GM12878 (cell line): ENCODE data around the gene PKM. TPM values are rescaled to one million over a fixed set of nuclear protein-coding genes. Genes with fewer than 3 reads are reported as not detected.

Source experiments
- ATAC-seq: fragments of 200-7000 bp; cut with Tn5 transposase; 3 replicates; pipeline ENCODE4 v1.9.1; 2020; ENCODE audit warnings: mild to moderate bottlenecking, moderate library complexity
- BruUV-seq: library from RNA; stranded (reverse); fragments of 400-500 nt; replicated peaks from 2 replicates; lab custom pipeline; 2021; lab: Mats Ljungman, UMichigan
- CTCF ChIA-PET: fragments of 300-600 bp; sonication (Branson Sonifier 250); formaldehyde crosslinking; extraction: SDS; loops from one replicate; lab custom pipeline; 2021; ENCODE audit warnings: inconsistent platforms; lab: Yijun Ruan, JAX
- POLR2A ChIA-PET: fragments of 350-600 bp; formaldehyde crosslinking; extraction: SDS; loops from one replicate; lab custom pipeline; 2021; ENCODE audit warnings: inconsistent platforms; lab: Charles Lee
- RAD21 ChIA-PET: fragments of 300-600 bp; sonication (Branson Sonifier 250); formaldehyde crosslinking; loops from one replicate; lab custom pipeline; 2023; ENCODE audit warnings: antibody characterized with exemption; ENCODE audit not compliant: unreplicated experiment; lab: Charles Lee
- SMC1A ChIA-PET: fragments of 300-600 bp; sonication (Branson Sonifier 250); formaldehyde crosslinking; loops from one replicate; lab custom pipeline; 2023; ENCODE audit not compliant: unreplicated experiment, uncharacterized antibody; lab: Charles Lee
- DNase-seq: peaks from one replicate; pipeline ENCODE4 v3.0.0-alpha.2; 2011; ENCODE audit warnings: low read depth, low spot score
- FAIRE-seq: peaks from 3 replicates; lab custom pipeline; 2011; peaks lifted over from hg19 to GRCh38; lab: Jason Lieb, UNC
- H2AFZ ChIP-seq: 2 replicates; pipeline ENCODE4 v1.6.0; 2011; ENCODE audit warnings: low read depth, low read length, control low read depth; ENCODE audit not compliant: control insufficient read depth
- H3K27ac ChIP-seq: 2 replicates; pipeline ENCODE4 v1.5.1; 2011; ENCODE audit warnings: control low read depth; ENCODE audit not compliant: control insufficient read depth, insufficient read depth
- H3K27me3 ChIP-seq, 2 experiments: replicated peaks in 1 of 2; 2 replicates each; pipeline versions ENCODE4 v1.6.0 to v1.6.1; 2011; ENCODE audit warnings: low read length in 1 of 2; ENCODE audit not compliant: control insufficient read depth in 2 of 2, insufficient read depth in 2 of 2
- H3K36me3 ChIP-seq, 2 experiments: 2 replicates each; pipeline ENCODE4 v1.5.1; 2011; ENCODE audit warnings: low read length in 1 of 2; ENCODE audit not compliant: control insufficient read depth in 2 of 2, insufficient read depth in 2 of 2
- H3K4me1 ChIP-seq: 2 replicates; pipeline ENCODE4 v1.6.1; 2011; ENCODE audit warnings: mild to moderate bottlenecking, low read length, moderate library complexity, mixed read lengths; ENCODE audit not compliant: control insufficient read depth, insufficient read depth
- H3K4me2 ChIP-seq: 2 replicates; pipeline ENCODE4 v1.6.0; 2011; ENCODE audit warnings: control low read depth; ENCODE audit not compliant: control insufficient read depth, insufficient read depth
- H3K4me3 ChIP-seq: fragments of 200-600 bp; sonication (generic); 2 replicates; pipeline ENCODE4 v1.5.1; 2016
- H3K79me2 ChIP-seq: 2 replicates; pipeline ENCODE4 v1.6.0; 2011; ENCODE audit warnings: low read length; ENCODE audit not compliant: control insufficient read depth, insufficient read depth
- H3K9ac ChIP-seq: 2 replicates; pipeline ENCODE4 v1.8.0; 2011; ENCODE audit warnings: low read length, control low read depth, mixed read lengths; ENCODE audit not compliant: control insufficient read depth, insufficient read depth
- H3K9me3 ChIP-seq: replicated peaks from 3 replicates; pipeline ENCODE4 v1.5.1; 2011; ENCODE audit warnings: mild to moderate bottlenecking, low read length; ENCODE audit not compliant: control insufficient read depth, insufficient read depth
- H4K20me1 ChIP-seq: 2 replicates; pipeline ENCODE4 v1.6.0; 2011; ENCODE audit not compliant: control insufficient read depth, insufficient read depth
- BACH1 ChIP-seq: fragments of 450-650 bp; IDR thresholded peaks from 2 replicates; pipeline ENCODE4 v1.6.1; 2017; ENCODE audit warnings: mild to moderate bottlenecking, borderline replicate concordance
- BCL11A ChIP-seq: IDR thresholded peaks from 2 replicates; pipeline ENCODE4 v1.6.1; 2011; ENCODE audit warnings: low read depth, low read length
- BRCA1 ChIP-seq: IDR thresholded peaks from 2 replicates; pipeline ENCODE4 v1.6.1; 2011; ENCODE audit warnings: low read depth, low read length, improper control_type of control experiment
- DPF2 ChIP-seq: fragments of 450-650 bp; IDR thresholded peaks from 2 replicates; pipeline ENCODE4 v1.6.1; 2017; ENCODE audit warnings: mild to moderate bottlenecking
- ETV6 ChIP-seq, 2 experiments: fragments of 450-650 bp in 1 of 2; IDR thresholded peaks in 1 of 2; conservative IDR thresholded peaks in 1 of 2; 2 replicates each; pipeline ENCODE4 v1.6.1; 2014; ENCODE audit warnings: antibody characterized with exemption in 1 of 2, borderline replicate concordance in 1 of 2, low read depth in 1 of 2, mild to moderate bottlenecking in 1 of 2, moderate library complexity in 1 of 2
- HDAC2 ChIP-seq: fragments of 200-600 bp; sonication (generic); IDR thresholded peaks from 2 replicates; pipeline ENCODE4 v1.6.1; 2017
- RAD51 ChIP-seq: fragments of 450-650 bp; IDR thresholded peaks from 2 replicates; pipeline ENCODE4 v1.6.1; 2016; ENCODE audit warnings: moderate library complexity, mild to moderate bottlenecking, inconsistent platforms
- in situ Hi-C: fragments of 300-500 bp; cut with MboI; formaldehyde crosslinking; loops from 9 replicates; pipeline ENCODE4 v1.14.3; 2018; ENCODE audit warnings: mixed read lengths
- intact Hi-C: fragments of 100-400 bp; cut with micrococcal nuclease; formaldehyde crosslinking; loops from one replicate; pipeline ENCODE4 v1.14.2; 2022; ENCODE audit not compliant: unreplicated experiment
- polyA plus RNA-seq, 11 experiments: library from polyadenylated mRNA; depleted of rRNA in 4 of 11; unstranded in 6 of 11; stranded (reverse) in 5 of 11; fragments of >200 nt; fragmentation: Nextera tagmentation in 4 of 11; fragmentation: Illumina TruSeq in 1 of 11; extraction: Ambion mirVana in 4 of 11; extraction: Trizol in 1 of 11; gene quantifications; 1 replicate in 1 of 11; 2 replicates in 10 of 11; pipeline versions ENCODE4 v1.2.1 to v1.2.3, GENCODE V29; 2011 to 2016; ENCODE audit warnings: inconsistent platforms in 2 of 11, missing spikeins in 2 of 11, low read depth in 1 of 11
- total RNA-seq, 4 experiments: library from RNA; depleted of rRNA in 3 of 4; stranded (reverse); fragments of >200 nt in 3 of 4; fragmentation: Illumina TruSeq in 1 of 4; extraction: Trizol in 1 of 4; gene quantifications; 2 replicates each; pipeline versions ENCODE4 v1.2.1 to v1.2.3, GENCODE V29; 2013 to 2021
- TF ChIP-seq, protein P1 (sequence below): fragments of 450-650 bp; IDR thresholded peaks from 2 replicates; pipeline ENCODE4 v1.6.1; 2017; ENCODE audit warnings: mild to moderate bottlenecking, moderate library complexity
- TF ChIP-seq, protein P2 (sequence below): fragments of 450-650 bp; IDR thresholded peaks from 2 replicates; pipeline ENCODE4 v1.6.1; 2018; ENCODE audit warnings: mild to moderate bottlenecking, low read depth, moderate library complexity; ENCODE audit not compliant: partially characterized antibody
- TF ChIP-seq, protein P3 (sequence below): IDR thresholded peaks from 2 replicates; pipeline ENCODE4 v1.6.1; 2012; ENCODE audit warnings: low read depth, low read length, improper control_type of control experiment
- TF ChIP-seq, protein P4 (sequence below): fragments of 450-650 bp; IDR thresholded peaks from 2 replicates; pipeline ENCODE4 v1.6.1; 2018; ENCODE audit warnings: borderline replicate concordance, mild to moderate bottlenecking; ENCODE audit not compliant: partially characterized antibody

Gene PKM
- total and polyA plus RNA-seq, 10 of the 15 experiments (the other 5 are each of a cell fraction or from before 2014, with no cell fraction given) = 491 to 2,011 (median 1,433) TPM

DNA sequence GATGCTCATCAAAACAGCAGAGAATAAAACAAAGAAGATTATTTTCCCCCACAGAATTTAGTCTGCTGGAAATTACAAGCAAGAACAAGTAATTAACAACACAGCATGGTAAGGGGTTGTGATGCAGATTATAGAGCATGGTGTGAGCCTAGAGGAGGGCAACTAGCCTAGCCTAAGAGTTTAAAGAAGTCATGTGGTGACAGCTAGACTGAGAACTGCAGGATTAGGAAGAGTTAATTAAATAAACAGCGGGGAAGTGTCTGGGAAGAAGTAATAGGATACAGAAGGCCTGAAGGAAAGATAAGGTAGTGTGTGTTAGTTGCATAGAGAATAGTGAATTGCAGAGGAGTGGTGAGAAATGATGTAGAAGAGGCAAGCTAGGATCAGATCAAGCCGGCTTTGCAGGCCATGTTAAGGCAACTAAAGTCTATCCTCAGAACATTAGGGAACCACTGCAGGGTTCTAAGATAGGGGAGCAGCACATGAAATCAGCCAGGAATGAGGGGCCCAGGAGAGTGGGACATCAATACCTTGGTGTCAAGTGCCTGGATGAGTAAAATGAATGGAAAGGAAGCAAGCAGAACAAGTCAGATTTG lies 11.9 kb upstream of the PKM start (continued):
- no peak for TF ChIP-seq ETV6 (conservative IDR thresholded peaks at IDR 0.05 in 1 of 2, IDR thresholded peaks at IDR 0.05 in 1 of 2; ENCODE audit: borderline replicate concordance in 1 of 2, low read depth in 1 of 2)
- no peak for TF ChIP-seq BRCA1
- TF ChIP-seq, protein P1, sequence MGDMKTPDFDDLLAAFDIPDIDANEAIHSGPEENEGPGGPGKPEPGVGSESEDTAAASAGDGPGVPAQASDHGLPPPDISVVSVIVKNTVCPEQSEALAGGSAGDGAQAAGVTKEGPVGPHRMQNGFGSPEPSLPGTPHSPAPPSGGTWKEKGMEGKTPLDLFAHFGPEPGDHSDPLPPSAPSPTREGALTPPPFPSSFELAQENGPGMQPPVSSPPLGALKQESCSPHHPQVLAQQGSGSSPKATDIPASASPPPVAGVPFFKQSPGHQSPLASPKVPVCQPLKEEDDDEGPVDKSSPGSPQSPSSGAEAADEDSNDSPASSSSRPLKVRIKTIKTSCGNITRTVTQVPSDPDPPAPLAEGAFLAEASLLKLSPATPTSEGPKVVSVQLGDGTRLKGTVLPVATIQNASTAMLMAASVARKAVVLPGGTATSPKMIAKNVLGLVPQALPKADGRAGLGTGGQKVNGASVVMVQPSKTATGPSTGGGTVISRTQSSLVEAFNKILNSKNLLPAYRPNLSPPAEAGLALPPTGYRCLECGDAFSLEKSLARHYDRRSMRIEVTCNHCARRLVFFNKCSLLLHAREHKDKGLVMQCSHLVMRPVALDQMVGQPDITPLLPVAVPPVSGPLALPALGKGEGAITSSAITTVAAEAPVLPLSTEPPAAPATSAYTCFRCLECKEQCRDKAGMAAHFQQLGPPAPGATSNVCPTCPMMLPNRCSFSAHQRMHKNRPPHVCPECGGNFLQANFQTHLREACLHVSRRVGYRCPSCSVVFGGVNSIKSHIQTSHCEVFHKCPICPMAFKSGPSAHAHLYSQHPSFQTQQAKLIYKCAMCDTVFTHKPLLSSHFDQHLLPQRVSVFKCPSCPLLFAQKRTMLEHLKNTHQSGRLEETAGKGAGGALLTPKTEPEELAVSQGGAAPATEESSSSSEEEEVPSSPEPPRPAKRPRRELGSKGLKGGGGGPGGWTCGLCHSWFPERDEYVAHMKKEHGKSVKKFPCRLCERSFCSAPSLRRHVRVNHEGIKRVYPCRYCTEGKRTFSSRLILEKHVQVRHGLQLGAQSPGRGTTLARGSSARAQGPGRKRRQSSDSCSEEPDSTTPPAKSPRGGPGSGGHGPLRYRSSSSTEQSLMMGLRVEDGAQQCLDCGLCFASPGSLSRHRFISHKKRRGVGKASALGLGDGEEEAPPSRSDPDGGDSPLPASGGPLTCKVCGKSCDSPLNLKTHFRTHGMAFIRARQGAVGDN = no peak
- TF ChIP-seq BACH1 = no peak

DNA sequence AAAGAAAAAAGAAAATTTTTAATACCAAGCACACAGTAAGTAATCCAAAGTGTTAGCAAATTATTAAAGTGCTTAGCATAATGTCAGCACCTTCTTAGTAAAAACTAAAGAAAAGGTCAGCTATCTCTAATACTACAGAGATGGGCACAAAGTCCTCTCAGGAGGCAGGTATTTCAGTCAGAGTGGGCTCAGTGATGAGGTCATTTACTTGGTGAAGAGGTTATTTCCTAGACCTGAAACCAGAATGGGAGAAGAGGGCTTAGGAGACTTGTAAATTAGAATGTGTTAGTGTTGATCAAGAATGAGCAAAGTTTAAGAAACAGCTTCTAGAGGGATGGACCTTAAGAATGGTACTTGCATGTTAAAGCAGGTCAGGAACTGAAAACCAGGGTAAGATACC lies 8.7 kb upstream of the PKM start:
- H2AFZ ChIP-seq = no peak overlapping the region
- FAIRE-seq (no peak), ATAC-seq (no peak), DNase-seq (no peak)
- intact Hi-C loops (no loop called here), in situ Hi-C loops (no loop called here)
- no peak overlapping the region for H3K27ac ChIP-seq
- peaks cover 8% of the 10 kb centered on the region; the same call in 1 of the 2 replicates for H3K4me1 ChIP-seq
- H4K20me1 ChIP-seq = no peaks in the 10 kb centered on the region
- RAD21 ChIA-PET = no interaction called here
- H3K79me2 ChIP-seq = no peaks in the 10 kb centered on the region; the same call in 1 of the 2 replicates
- CTCF ChIA-PET = interaction anchor here (2.7 kb wide), 1 partner anchor 12 kb away, joined by 12 read pairs; no protein-coding TSS in a partner anchor
- H3K4me2 ChIP-seq = no peak overlapping the region
- peaks cover 6 to 12% of the 10 kb centered on the region in 2 experiments for H3K36me3 ChIP-seq
- no peak overlapping the region for H3K4me3 ChIP-seq
- H3K9ac ChIP-seq = no peak overlapping the region
- SMC1A ChIA-PET = interaction anchor here (1.5 kb wide), 1 partner anchor 23 kb away, joined by 3 read pairs; no protein-coding TSS in a partner anchor
- BruUV-seq = no TSS peak
- POLR2A ChIA-PET = interaction anchor here (0.6 to 2.2 kb wide), 4 partner anchors 8 to 432 kb away, joined by 3 to 9 read pairs (median 4); partner anchors contain the start of gene PKM
- H3K9me3 ChIP-seq = no peaks in the 10 kb centered on the region
- no peaks in the 10 kb centered on the region for H3K27me3 ChIP-seq
- TF ChIP-seq RAD51 (no peak), DPF2 (no peak), HDAC2 (no peak), BCL11A (no peak)
- TF ChIP-seq, protein P2, sequence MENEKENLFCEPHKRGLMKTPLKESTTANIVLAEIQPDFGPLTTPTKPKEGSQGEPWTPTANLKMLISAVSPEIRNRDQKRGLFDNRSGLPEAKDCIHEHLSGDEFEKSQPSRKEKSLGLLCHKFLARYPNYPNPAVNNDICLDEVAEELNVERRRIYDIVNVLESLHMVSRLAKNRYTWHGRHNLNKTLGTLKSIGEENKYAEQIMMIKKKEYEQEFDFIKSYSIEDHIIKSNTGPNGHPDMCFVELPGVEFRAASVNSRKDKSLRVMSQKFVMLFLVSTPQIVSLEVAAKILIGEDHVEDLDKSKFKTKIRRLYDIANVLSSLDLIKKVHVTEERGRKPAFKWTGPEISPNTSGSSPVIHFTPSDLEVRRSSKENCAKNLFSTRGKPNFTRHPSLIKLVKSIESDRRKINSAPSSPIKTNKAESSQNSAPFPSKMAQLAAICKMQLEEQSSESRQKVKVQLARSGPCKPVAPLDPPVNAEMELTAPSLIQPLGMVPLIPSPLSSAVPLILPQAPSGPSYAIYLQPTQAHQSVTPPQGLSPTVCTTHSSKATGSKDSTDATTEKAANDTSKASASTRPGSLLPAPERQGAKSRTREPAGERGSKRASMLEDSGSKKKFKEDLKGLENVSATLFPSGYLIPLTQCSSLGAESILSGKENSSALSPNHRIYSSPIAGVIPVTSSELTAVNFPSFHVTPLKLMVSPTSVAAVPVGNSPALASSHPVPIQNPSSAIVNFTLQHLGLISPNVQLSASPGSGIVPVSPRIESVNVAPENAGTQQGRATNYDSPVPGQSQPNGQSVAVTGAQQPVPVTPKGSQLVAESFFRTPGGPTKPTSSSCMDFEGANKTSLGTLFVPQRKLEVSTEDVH = no peak
- TF ChIP-seq, protein P3, sequence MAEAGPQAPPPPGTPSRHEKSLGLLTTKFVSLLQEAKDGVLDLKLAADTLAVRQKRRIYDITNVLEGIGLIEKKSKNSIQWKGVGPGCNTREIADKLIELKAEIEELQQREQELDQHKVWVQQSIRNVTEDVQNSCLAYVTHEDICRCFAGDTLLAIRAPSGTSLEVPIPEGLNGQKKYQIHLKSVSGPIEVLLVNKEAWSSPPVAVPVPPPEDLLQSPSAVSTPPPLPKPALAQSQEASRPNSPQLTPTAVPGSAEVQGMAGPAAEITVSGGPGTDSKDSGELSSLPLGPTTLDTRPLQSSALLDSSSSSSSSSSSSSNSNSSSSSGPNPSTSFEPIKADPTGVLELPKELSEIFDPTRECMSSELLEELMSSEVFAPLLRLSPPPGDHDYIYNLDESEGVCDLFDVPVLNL = no peak
- TF ChIP-seq, protein P4, sequence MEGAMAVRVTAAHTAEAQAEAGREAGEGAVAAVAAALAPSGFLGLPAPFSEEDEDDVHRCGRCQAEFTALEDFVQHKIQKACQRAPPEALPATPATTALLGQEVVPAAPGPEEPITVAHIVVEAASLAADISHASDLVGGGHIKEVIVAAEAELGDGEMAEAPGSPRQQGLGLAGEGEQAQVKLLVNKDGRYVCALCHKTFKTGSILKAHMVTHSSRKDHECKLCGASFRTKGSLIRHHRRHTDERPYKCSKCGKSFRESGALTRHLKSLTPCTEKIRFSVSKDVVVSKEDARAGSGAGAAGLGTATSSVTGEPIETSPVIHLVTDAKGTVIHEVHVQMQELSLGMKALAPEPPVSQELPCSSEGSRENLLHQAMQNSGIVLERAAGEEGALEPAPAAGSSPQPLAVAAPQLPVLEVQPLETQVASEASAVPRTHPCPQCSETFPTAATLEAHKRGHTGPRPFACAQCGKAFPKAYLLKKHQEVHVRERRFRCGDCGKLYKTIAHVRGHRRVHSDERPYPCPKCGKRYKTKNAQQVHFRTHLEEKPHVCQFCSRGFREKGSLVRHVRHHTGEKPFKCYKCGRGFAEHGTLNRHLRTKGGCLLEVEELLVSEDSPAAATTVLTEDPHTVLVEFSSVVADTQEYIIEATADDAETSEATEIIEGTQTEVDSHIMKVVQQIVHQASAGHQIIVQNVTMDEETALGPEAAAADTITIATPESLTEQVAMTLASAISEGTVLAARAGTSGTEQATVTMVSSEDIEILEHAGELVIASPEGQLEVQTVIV = no peak
